HUES48 (cell line): ENCODE measurements around the gene SV2C.
"Not testable (repeated sequence)": the region's sequence is repeated elsewhere in the genome, so short reads cannot be mapped to it uniquely, and the experiment has no call there.

Experiments
- H3K27ac ChIP-seq: one replicate; pipeline ENCODE4 v1.7.0; 2013; ENCODE audit warnings: low read depth, low read length, inconsistent platforms
- H3K27me3 ChIP-seq: 2 replicates; pipeline ENCODE4 v1.6.1; 2013; ENCODE audit warnings: mild to moderate bottlenecking, low read length; ENCODE audit not compliant: control insufficient read depth, insufficient read depth
- H3K36me3 ChIP-seq: 2 replicates; pipeline ENCODE4 v1.6.1; 2013; ENCODE audit warnings: low read length; ENCODE audit not compliant: control insufficient read depth, insufficient read depth
- H3K4me1 ChIP-seq: 2 replicates; pipeline ENCODE4 v1.6.1; 2013; ENCODE audit warnings: mild to moderate bottlenecking, low read length; ENCODE audit not compliant: control insufficient read depth, insufficient read depth
- H3K4me3 ChIP-seq: 2 replicates; pipeline ENCODE4 v1.5.1; 2013; ENCODE audit warnings: mild to moderate bottlenecking, low read depth, low read length
- H3K9ac ChIP-seq: 2 replicates; pipeline ENCODE4 v1.6.1; 2013; ENCODE audit warnings: mild to moderate bottlenecking, low read depth, low read length, moderate library complexity
- H3K9me3 ChIP-seq: 2 replicates; pipeline ENCODE4 v1.6.1; 2013; ENCODE audit warnings: low read length; ENCODE audit not compliant: control insufficient read depth, insufficient read depth

Gene SV2C

GRCh38 chr5:76074487-76075065 is 8.6 kb upstream of the SV2C start:
- H3K27me3 ChIP-seq: peaks cover 39% of the 10 kb centered on the region
- no peaks in the 10 kb centered on the region for H3K4me1 ChIP-seq
- no peak overlapping the region for H3K27ac ChIP-seq
- no peak overlapping the region for H3K9ac ChIP-seq
- no peaks in the 10 kb centered on the region for H3K36me3 ChIP-seq
- H3K4me3 ChIP-seq: no peak overlapping the region
- no peaks in the 10 kb centered on the region for H3K9me3 ChIP-seq

- H3K36me3 ChIP-seq: no peaks in the 10 kb centered on the region
- H3K9ac ChIP-seq: no peak overlapping the region
- no peak overlapping the region for H3K27ac ChIP-seq
- H3K9me3 ChIP-seq: no peaks in the 10 kb centered on the region
- peak overlapping the region; percentile 58 for H3K4me3 ChIP-seq
- H3K4me1 ChIP-seq: peaks cover 24% of the 10 kb centered on the region
- H3K27me3 ChIP-seq: peaks cover 97% of the 10 kb centered on the region
These were observed 1.1 kb upstream of the SV2C start for GRCh38 chr5:76081811-76082771.

GRCh38 chr5:76083555-76084495 is 642 bp downstream of the SV2C start:
- Histone ChIP-seq H3K9ac (no peak overlapping the region), H3K36me3 (no peaks in the 10 kb centered on the region), H3K9me3 (no peaks in the 10 kb centered on the region), H3K27me3 (peaks cover 86% of the 10 kb centered on the region), H3K4me1 (peaks cover 24% of the 10 kb centered on the region), H3K27ac (peak overlapping the region; percentile 50), H3K4me3 (peak overlapping the region; percentile 58)

- H3K4me3 ChIP-seq: peak overlapping the region; percentile 65
- H3K9ac ChIP-seq: no peak overlapping the region
- no peaks in the 10 kb centered on the region for H3K36me3 ChIP-seq
- H3K4me1 ChIP-seq: peaks cover 24% of the 10 kb centered on the region
- H3K27me3 ChIP-seq: peaks cover 78% of the 10 kb centered on the region
- H3K9me3 ChIP-seq: no peaks in the 10 kb centered on the region
- peak overlapping the region; percentile 50 for H3K27ac ChIP-seq
These were observed 1.5 kb downstream of the SV2C start for GRCh38 chr5:76084496-76085242.

- no peak overlapping the region for H3K9ac ChIP-seq
- peak overlapping the region; percentile 65 for H3K4me3 ChIP-seq
- H3K36me3 ChIP-seq: no peaks in the 10 kb centered on the region
- no peak overlapping the region for H3K27ac ChIP-seq
- peaks cover 22% of the 10 kb centered on the region for H3K4me1 ChIP-seq
- H3K27me3 ChIP-seq: peaks cover 72% of the 10 kb centered on the region
- H3K9me3 ChIP-seq: no peaks in the 10 kb centered on the region
These were observed 2.0 kb downstream of the SV2C start for GRCh38 chr5:76085243-76085579.

GRCh38 chr5:76086095-76086494 is 2.9 kb downstream of the SV2C start:
- H3K27me3 ChIP-seq: peaks cover 63% of the 10 kb centered on the region
- H3K36me3 ChIP-seq: no peaks in the 10 kb centered on the region
- H3K9me3 ChIP-seq: no peaks in the 10 kb centered on the region
- no peak overlapping the region for H3K27ac ChIP-seq
- H3K4me3 ChIP-seq: no peak overlapping the region
- H3K9ac ChIP-seq: no peak overlapping the region
- H3K4me1 ChIP-seq: peaks cover 16% of the 10 kb centered on the region; the same call in 1 of the 2 replicates

GRCh38 chr5:76089156-76089555 is 6.0 kb downstream of the SV2C start:
- H3K9me3 ChIP-seq, H3K27ac ChIP-seq, H3K4me1 ChIP-seq, H3K36me3 ChIP-seq, H3K9ac ChIP-seq, H3K4me3 ChIP-seq: not testable (repeated sequence)
- H3K27me3 ChIP-seq: peaks cover 33% of the 10 kb centered on the region

GRCh38 chr5:76091351-76091750 is 8.2 kb downstream of the SV2C start:
- no peak overlapping the region for H3K4me3 ChIP-seq
- no peaks in the 10 kb centered on the region for H3K36me3 ChIP-seq
- no peaks in the 10 kb centered on the region for H3K9me3 ChIP-seq
- H3K4me1 ChIP-seq: no peaks in the 10 kb centered on the region
- no peak overlapping the region for H3K9ac ChIP-seq
- H3K27ac ChIP-seq: no peak overlapping the region
- H3K27me3 ChIP-seq: peaks cover 12% of the 10 kb centered on the region

GRCh38 chr5:76099286-76099702 is 16.1 kb downstream of the SV2C start:
- Histone ChIP-seq H3K9me3 (no peaks in the 10 kb centered on the region), H3K27ac (no peak overlapping the region), H3K4me1 (no peaks in the 10 kb centered on the region), H3K36me3 (no peaks in the 10 kb centered on the region), H3K27me3 (no peaks in the 10 kb centered on the region), H3K4me3 (no peak overlapping the region), H3K9ac (no peak overlapping the region)

- no peaks in the 10 kb centered on the region for H3K27me3 ChIP-seq
- H3K27ac ChIP-seq: no peak overlapping the region
- no peak overlapping the region for H3K9ac ChIP-seq
- no peaks in the 10 kb centered on the region for H3K36me3 ChIP-seq
- no peaks in the 10 kb centered on the region for H3K9me3 ChIP-seq
- no peak overlapping the region for H3K4me3 ChIP-seq
- H3K4me1 ChIP-seq: no peaks in the 10 kb centered on the region
These were observed 16.6 kb downstream of the SV2C start for GRCh38 chr5:76099756-76100155.
